GM10266 (cell line): ENCODE data around the gene KLC3.

ENCODE experiments used
- DNase-seq: peaks from one replicate; pipeline ENCODE4 v3.0.0; 2012; ENCODE audit errors: extremely low spot score
- TF ChIP-seq, protein P1 (sequence below): IDR thresholded peaks from 2 replicates; pipeline ENCODE4 v1.5.1; 2012; ENCODE audit warnings: mild to moderate bottlenecking, low read depth; ENCODE audit not compliant: control insufficient read depth, insufficient read depth; ENCODE audit errors: missing control alignments

Gene KLC3

DNA sequence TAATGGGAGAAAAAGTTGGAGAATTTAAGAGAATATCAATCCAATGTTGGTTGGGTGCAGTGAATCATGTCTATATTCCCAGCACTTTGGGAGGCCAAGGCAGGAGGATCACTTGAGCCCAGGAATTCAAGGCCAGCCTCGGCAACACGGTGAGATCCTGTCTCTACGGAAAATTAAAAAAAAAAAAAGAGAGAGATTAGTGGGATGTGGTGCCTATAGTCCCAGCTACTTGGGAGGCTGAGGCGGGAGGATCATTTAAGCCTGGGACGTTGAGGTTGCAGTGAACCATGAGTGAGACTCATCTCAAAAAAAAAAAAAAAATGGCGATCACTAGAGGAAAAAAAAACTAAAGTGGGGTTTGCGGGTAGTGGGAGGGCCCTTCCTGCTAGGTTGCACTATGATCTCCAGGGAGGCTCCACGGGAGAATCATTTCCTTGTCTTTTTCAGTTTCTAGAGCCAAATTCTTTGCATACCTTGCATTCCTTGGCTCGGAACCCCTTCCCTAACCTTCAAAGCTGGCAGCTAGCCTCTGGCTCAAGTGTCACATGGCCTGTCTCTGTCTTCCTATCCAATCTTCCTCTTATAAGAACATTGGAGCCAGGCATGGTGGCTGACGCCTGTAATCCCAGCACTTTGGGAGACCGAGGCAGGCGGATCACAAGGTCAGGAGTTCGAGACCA is 35.6 kb downstream of the KLC3 start:
- TF ChIP-seq, protein P1, sequence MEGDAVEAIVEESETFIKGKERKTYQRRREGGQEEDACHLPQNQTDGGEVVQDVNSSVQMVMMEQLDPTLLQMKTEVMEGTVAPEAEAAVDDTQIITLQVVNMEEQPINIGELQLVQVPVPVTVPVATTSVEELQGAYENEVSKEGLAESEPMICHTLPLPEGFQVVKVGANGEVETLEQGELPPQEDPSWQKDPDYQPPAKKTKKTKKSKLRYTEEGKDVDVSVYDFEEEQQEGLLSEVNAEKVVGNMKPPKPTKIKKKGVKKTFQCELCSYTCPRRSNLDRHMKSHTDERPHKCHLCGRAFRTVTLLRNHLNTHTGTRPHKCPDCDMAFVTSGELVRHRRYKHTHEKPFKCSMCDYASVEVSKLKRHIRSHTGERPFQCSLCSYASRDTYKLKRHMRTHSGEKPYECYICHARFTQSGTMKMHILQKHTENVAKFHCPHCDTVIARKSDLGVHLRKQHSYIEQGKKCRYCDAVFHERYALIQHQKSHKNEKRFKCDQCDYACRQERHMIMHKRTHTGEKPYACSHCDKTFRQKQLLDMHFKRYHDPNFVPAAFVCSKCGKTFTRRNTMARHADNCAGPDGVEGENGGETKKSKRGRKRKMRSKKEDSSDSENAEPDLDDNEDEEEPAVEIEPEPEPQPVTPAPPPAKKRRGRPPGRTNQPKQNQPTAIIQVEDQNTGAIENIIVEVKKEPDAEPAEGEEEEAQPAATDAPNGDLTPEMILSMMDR: no peak
- DNase-seq: no peak

DNA sequence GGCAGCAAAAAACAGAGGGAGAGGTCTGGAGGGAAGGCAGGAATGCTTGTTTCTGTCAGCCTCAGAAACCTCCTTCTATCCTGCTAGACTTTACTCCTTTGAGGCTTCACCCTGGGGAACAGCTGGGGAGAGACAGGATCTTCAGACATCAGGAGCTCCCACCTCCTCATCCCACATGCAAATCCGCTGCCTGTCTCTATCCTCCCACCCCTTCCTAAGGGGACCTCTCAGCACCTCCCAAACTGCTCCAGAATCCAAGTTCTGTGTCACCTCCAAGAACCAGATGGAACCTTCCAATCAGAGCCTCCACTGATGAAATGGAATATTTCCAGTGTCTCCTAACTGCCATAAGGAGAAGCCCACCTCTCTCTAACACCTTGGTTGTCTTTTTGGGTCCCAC is 39.6 kb downstream of the KLC3 start:
- DNase-seq: no peak
- TF ChIP-seq, protein P1: no peak

DNA sequence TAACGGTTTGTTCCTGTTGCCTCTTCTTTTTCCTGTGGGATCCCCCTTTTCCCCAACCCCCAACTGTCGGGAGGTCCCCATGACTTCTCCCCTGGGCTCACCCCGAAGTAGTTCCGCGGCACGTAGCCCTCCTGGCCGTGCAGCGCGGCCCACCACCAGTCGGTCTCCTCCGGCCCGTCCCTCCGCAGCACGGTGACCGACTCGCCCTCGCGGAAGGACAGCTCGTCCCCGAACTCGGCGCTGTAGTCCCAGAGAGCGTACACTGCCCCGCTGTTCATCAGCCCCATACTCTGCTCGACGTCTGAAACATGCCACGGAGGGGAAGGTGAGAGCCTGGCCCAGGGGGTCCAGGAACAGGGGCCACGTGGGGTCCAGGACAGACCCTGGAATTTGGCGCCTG is 41.9 kb downstream of the KLC3 start:
- no peak for DNase-seq
- TF ChIP-seq, protein P1: no peak

DNA sequence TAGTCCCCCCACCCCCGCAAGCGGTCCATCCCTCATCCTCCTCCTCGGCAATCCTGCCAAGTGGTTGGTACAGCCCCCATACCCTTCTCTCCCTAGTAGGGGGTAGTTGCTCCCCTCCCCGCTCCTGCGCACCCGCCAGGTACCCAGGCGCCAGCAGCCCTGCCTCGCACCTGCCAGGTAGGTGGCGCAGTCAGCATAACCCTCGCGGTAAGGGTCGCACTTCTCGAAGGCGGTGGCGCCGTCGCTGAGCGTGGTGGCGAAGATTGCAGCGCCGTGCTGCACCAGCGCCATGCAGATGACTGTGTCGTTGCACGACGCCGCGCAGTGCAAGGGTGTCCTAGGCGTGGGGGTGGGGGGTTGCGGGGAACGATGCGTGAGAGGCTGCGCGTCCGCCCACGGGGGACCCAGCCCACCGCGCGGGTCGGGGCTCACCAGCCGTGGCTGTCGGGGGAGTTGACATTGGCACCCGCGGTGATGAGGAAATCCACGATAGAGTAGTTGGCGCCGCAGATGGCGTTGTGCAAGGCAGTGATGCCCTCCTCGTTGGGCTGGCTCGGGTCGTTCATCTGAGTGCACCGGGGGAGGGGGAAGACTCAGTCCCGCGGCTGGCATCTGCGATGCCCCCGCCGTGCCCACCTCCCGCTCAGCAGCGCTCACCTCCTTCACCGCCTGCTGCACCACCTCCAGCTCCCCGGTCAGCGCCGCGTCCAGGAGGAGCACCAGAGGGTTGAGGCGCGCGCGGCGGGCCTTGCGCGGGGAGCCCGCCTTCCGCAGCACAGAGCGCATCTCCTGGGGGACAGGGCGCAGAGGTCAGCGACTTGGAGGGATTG is 45.1 kb downstream of the KLC3 start:
- TF ChIP-seq, protein P1: no peak
- no peak for DNase-seq

DNA sequence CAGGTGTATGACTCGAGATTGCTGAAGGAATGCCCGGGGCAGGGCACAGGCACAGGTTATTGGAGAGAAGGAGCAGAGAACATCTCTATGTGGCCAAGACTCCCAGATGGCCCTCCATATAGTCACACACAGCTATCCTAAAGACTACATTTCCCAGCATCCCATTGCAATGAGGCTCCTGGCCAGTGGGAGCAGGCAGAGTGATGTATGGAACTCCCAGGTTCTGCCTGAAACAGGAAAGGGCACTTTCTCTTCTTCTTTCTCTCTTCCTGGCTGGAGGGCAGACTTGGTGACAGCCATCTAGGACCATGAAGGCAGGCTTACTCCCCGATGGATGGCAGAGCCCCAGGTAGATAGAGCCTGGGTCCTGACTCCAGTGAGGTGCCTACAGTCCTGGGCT is 50.8 kb downstream of the KLC3 start:
- DNase-seq: peak; percentile 44
- TF ChIP-seq, protein P1: no peak

DNA sequence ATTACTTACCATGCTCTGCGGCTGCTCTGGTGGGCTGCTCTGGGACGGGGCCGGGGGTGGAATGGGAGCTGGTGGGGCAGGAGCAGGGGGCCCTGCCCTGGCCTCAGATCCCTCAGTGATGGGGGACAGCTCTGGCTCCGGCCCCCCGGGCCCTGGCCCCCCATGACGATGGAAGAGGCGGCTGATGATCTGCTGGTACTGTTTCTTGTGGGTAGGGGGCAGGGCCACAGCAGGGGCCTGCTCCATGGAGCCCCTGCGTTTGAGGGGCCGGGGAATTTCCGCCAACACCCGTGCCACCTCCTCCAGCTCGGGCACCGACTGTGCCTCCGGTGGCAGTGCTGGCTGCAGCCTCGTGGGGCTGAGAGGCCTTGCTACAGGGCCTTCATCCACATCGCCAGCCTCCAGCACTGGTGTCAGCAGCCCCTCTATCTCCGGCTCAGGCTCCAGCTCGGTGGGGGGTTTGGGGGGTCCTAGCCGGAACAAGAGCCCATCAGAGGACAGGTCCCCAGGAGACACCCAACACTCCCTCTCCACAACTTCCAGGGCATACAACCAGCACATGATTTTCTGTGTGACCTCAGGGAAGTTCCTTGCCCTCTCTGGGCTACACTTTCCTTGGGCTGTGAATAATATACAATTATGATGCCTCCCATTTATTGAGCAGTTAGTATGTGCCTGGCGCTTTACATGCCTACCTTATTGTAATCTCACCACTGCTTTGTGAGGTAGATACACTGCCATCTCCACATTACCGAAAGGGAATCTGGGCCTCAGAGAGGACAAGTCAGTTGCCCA is 51.5 kb downstream of the KLC3 start:
- DNase-seq: peak; percentile 5
- TF ChIP-seq, protein P1: no peak
